HG03571 (cell line): Measurements from ENCODE around the gene KRIT1.

Source experiments
- ATAC-seq: cut with Tn5 transposase; IDR thresholded peaks from one replicate; pipeline ENCODE4 v1.9.1; 2021; ENCODE audit not compliant: unreplicated experiment

Gene KRIT1

GRCh38 chr7:92156990-92157389 is 88.7 kb downstream of the KRIT1 start:
- ATAC-seq, result no peak

GRCh38 chr7:92155108-92155739 is 90.5 kb downstream of the KRIT1 start:
- ATAC-seq, result no peak

- ATAC-seq, result no peak
These were observed 95.2 kb downstream of the KRIT1 start for GRCh38 chr7:92150450-92151017.

- ATAC-seq, result no peak
These were observed 95.9 kb downstream of the KRIT1 start for GRCh38 chr7:92149736-92150239.
